Liver (tissue), 3 donors: ENCODE measurements around the gene GLUD1.
"Not testable (repeated sequence)": the region's sequence is repeated elsewhere in the genome, so short reads cannot be mapped to it uniquely, and the experiment has no call there.

Source experiments
- CTCF ChIP-seq: fragments of 150-350 bp; IDR thresholded peaks from 2 replicates; pipeline ENCODE4 v1.5.1; 2017; ENCODE audit warnings: improper control_type of control experiment, low read depth, low read length; ENCODE audit not compliant: missing input control
- MAX ChIP-seq: IDR thresholded peaks from 2 replicates; pipeline ENCODE4 v1.6.1; 2016; ENCODE audit warnings: antibody characterized with exemption
- RAD21 ChIP-seq, 2 donors: IDR thresholded peaks; 2 replicates each; pipeline ENCODE4 v1.6.1; 2016; ENCODE audit warnings: antibody characterized with exemption in 2 of 2, mild to moderate bottlenecking in 2 of 2
- YY1 ChIP-seq: IDR thresholded peaks from 2 replicates; pipeline ENCODE4 v1.6.1; 2016; ENCODE audit warnings: antibody characterized with exemption, mild to moderate bottlenecking
- donor health status: healthy.
- donor health status: healthy.

GRCh38 chr10:87143109-87143418 is 48.4 kb upstream of the GLUD1 start:
- TF ChIP-seq YY1; RAD21 (IDR thresholded peaks at IDR 0.05); CTCF; MAX: not testable (repeated sequence)
